GM12874 (cell line): ENCODE measurements around the gene EEF1G.

Experiments used
- CTCF ChIP-seq: IDR thresholded peaks from 2 replicates; pipeline ENCODE4 v1.5.1; 2011; ENCODE audit warnings: low read depth, mild to moderate bottlenecking, control low read depth, low read length, moderate library complexity; ENCODE audit not compliant: insufficient read depth

EEF1G gene

GRCh38 chr11:62569611-62570010 lies 4.1 kb downstream of the EEF1G start:
- TF ChIP-seq CTCF, result no peak

- TF ChIP-seq CTCF, result no peak
These were observed 6.6 kb downstream of the EEF1G start for GRCh38 chr11:62567018-62567633.

GRCh38 chr11:62566247-62566646 lies 7.4 kb downstream of the EEF1G start:
- TF ChIP-seq CTCF, result no peak

GRCh38 chr11:62565100-62565802 lies 8.4 kb downstream of the EEF1G start:
- TF ChIP-seq CTCF, result no peak

- TF ChIP-seq CTCF, result peak; percentile 69
These were observed 13.1 kb downstream of the EEF1G start for GRCh38 chr11:62560566-62561103.

- no peak for TF ChIP-seq CTCF
These were observed 14.5 kb downstream of the EEF1G start for GRCh38 chr11:62559204-62559603.

GRCh38 chr11:62558669-62559068 lies 15.0 kb downstream of the EEF1G start:
- no peak for TF ChIP-seq CTCF
